Measurements from ENCODE around the gene MAD1L1. TPM values are rescaled to one million over a fixed set of nuclear protein-coding genes. Genes with fewer than 3 reads are reported as not detected.

Gene MAD1L1
- total and polyA plus RNA-seq, 2 of the 8 experiments (the other 6 are each of a cell fraction or from before 2014, with no cell fraction given) = 40.4 to 44.6 TPM

GRCh38 chr7:1956141-1956540 is 276.6 kb downstream of the MAD1L1 start:
- Histone ChIP-seq H3K27me3 (replicated peaks in 1 of 4; ENCODE audit: control insufficient read depth in 3 of 4, extremely low read depth in 1 of 4, insufficient read depth in 3 of 4, low read length in 3 of 4) (no peaks in the 10 kb centered on the region), H2AFZ (ENCODE audit: low read length) (no peak overlapping the region), H4K91ac (replicated peaks; ENCODE audit: insufficient read length, low read length) (no peak overlapping the region), H2BK5ac (ENCODE audit: low read depth, low read length) (no peak overlapping the region; the same call in 1 of the 2 replicates), H3K56ac (replicated peaks; ENCODE audit: insufficient read length, low read depth, low read length) (no peak overlapping the region), H3K79me2 (ENCODE audit: control insufficient read depth in 1 of 2, insufficient read depth in 2 of 2, low read length in 2 of 2) (no peaks in the 10 kb centered on the region), H4K20me1 (replicated peaks in 1 of 2; ENCODE audit: control insufficient read depth in 1 of 2, insufficient read depth in 2 of 2, low read length in 2 of 2) (peaks cover 0 to 6% of the 10 kb centered on the region in 2 experiments), H3K4ac (replicated peaks; ENCODE audit: insufficient read length, low read depth, low read length) (no peak overlapping the region), H3K23ac (ENCODE audit: insufficient read length) (no peak overlapping the region), H4K8ac (ENCODE audit: extremely low read depth, insufficient read depth, low read length) (no peak overlapping the region; the same call in 1 of the 2 replicates), H3K4me2 (ENCODE audit: insufficient read depth in 1 of 2, low read depth in 2 of 2, low read length in 2 of 2) (no peak overlapping the region), H3K27ac (ENCODE audit: low read depth, low read length) (no peak overlapping the region), H3K9me3 (ENCODE audit: insufficient read depth in 2 of 2, low read depth in 1 of 2, low read length in 1 of 2) (no peaks in the 10 kb centered on the region), H3K14ac (ENCODE audit: insufficient read length) (no peak overlapping the region), H2BK15ac (ENCODE audit: low read length) (no peak overlapping the region), H3K18ac (ENCODE audit: extremely low read depth, low read length) (no peak overlapping the region), H3K4me1 (replicated peaks in 1 of 4; ENCODE audit: control insufficient read depth in 3 of 4, insufficient read depth in 4 of 4, low read length in 3 of 4) (no peaks in the 10 kb centered on the region), H3K9ac (replicated peaks in 1 of 4; ENCODE audit: extremely low read depth in 1 of 4, low read depth in 3 of 4, low read length in 3 of 4) (no peak overlapping the region), H2BK120ac (replicated peaks; ENCODE audit: low read depth, low read length) (no peak overlapping the region), H2BK20ac (ENCODE audit: low read length) (no peak overlapping the region), H3K23me2 (ENCODE audit: low read depth, low read length) (no peaks in the 10 kb centered on the region), H2AK5ac (ENCODE audit: low read depth, low read length) (no peak overlapping the region), H2BK12ac (ENCODE audit: low read depth, low read length) (no peak overlapping the region), H3K36me3 (ENCODE audit: control insufficient read depth in 2 of 4, insufficient read depth in 4 of 4, low read length in 3 of 4) (no peaks in the 10 kb centered on the region; a peak in 1 of 8 replicates), H3K79me1 (ENCODE audit: low read depth, low read length) (peaks cover under 1% of the 10 kb centered on the region; the same call in 1 of the 2 replicates), H4K5ac (ENCODE audit: insufficient read length, low read depth, low read length) (no peak overlapping the region), H3K4me3 (ENCODE audit: extremely low read depth in 1 of 4, insufficient read depth in 2 of 4, low read depth in 3 of 4, low read length in 4 of 4) (no peak overlapping the region)
- ChIA-PET CTCF (ENCODE audit: partially characterized antibody) (interaction anchor here (0.9 to 1.2 kb wide), 3 partner anchors 14 to 241 kb away, joined by 3 read pairs; no protein-coding TSS in a partner anchor), POLR2A (ENCODE audit: partially characterized antibody) (no interaction called here)
- FAIRE-seq (no peak), DNase-seq (ENCODE audit: low read depth in 1 of 2, low spot score in 2 of 2) (no peak)
- WGBS, 2 experiments (ENCODE audit: extremely low coverage in 1 of 2, insufficient coverage in 1 of 2, insufficient read length in 1 of 2, insufficient replicate concordance in 2 of 2, low coverage in 1 of 2, low lambda C conversion rate in 2 of 2, missing lambda C conversion rate in 1 of 2) = 83% methylated on average over 6 of the region's 8 CpGs; no CpG with 5 or more reads in 1 of the 2 experiments
- TF ChIP-seq E2F6 (IDR thresholded peaks at IDR 0.05) (no peak), SRF (IDR thresholded peaks at IDR 0.05; ENCODE audit: low read depth, low read length) (no peak), CTBP2 (IDR thresholded peaks at IDR 0.05; ENCODE audit: borderline replicate concordance, insufficient read depth, insufficient read length, low read length) (no peak), SP2 (IDR thresholded peaks at IDR 0.05; ENCODE audit: low read length) (no peak), CHD1 (IDR thresholded peaks at IDR 0.05; ENCODE audit: low read depth, low read length) (no peak), TAF7 (optimal IDR thresholded peaks at IDR 0.05; ENCODE audit: borderline replicate concordance, low read depth, low read length) (no peak), BRCA1 (IDR thresholded peaks at IDR 0.05; ENCODE audit: low read depth, low read length) (no peak), CHD2 (IDR thresholded peaks at IDR 0.05; ENCODE audit: low read length) (no peak), SUZ12 (IDR thresholded peaks at IDR 0.05; ENCODE audit: low read length) (no peak)
